DMS114 treated with DMSO at 0.1 percent for 48 hours (cell line): ENCODE data around the gene GOT1.

Source experiments
- DNase-seq: peaks from one replicate; lab custom pipeline; 2025; ENCODE audit not compliant: unreplicated experiment; lab: John Stamatoyannopoulos, UW

The GOT1 gene

GRCh38 chr10:99433378-99434020, 3.1 kb upstream of the GOT1 start:
- DNase-seq, result no peak

- no peak for DNase-seq
Measured at GRCh38 chr10:99432881-99433280, 2.5 kb upstream of the GOT1 start.

GRCh38 chr10:99432047-99432446, 1.6 kb upstream of the GOT1 start:
- no peak for DNase-seq

GRCh38 chr10:99431190-99431760, 851 bp upstream of the GOT1 start:
- no peak for DNase-seq

- DNase-seq, result no peak
Measured at GRCh38 chr10:99430116-99430450, 341 bp downstream of the GOT1 start.

GRCh38 chr10:99429517-99430095, 818 bp downstream of the GOT1 start:
- DNase-seq, result no peak

- DNase-seq, result no peak
Measured at GRCh38 chr10:99427566-99428190, 2.7 kb downstream of the GOT1 start.

GRCh38 chr10:99426689-99427088, 3.7 kb downstream of the GOT1 start:
- no peak for DNase-seq

GRCh38 chr10:99425204-99425603, 5.2 kb downstream of the GOT1 start:
- DNase-seq, result no peak

GRCh38 chr10:99424656-99425055, 5.8 kb downstream of the GOT1 start:
- DNase-seq, result no peak

GRCh38 chr10:99422529-99423096, 7.8 kb downstream of the GOT1 start:
- no peak for DNase-seq

GRCh38 chr10:99421233-99421739, 9.1 kb downstream of the GOT1 start:
- no peak for DNase-seq

- no peak for DNase-seq
Measured at GRCh38 chr10:99419688-99420087, 10.7 kb downstream of the GOT1 start.

GRCh38 chr10:99418910-99419624, 11.4 kb downstream of the GOT1 start:
- no peak for DNase-seq

- no peak for DNase-seq
Measured at GRCh38 chr10:99412099-99412498, 18.3 kb downstream of the GOT1 start.

GRCh38 chr10:99411546-99411945, 18.9 kb downstream of the GOT1 start:
- DNase-seq, result no peak

GRCh38 chr10:99410876-99411275, 19.5 kb downstream of the GOT1 start:
- no peak for DNase-seq

- DNase-seq, result no peak
Measured at GRCh38 chr10:99410146-99410545, 20.3 kb downstream of the GOT1 start.

- no peak for DNase-seq
Measured at GRCh38 chr10:99406149-99406548, 24.3 kb downstream of the GOT1 start.

GRCh38 chr10:99403674-99404073, 26.8 kb downstream of the GOT1 start:
- DNase-seq, result no peak

GRCh38 chr10:99399664-99400063, 30.8 kb downstream of the GOT1 start:
- DNase-seq, result no peak
